ENCODE measurements around the gene TMEM179. TPM values are rescaled to one million over a fixed set of nuclear protein-coding genes. Genes with fewer than 3 reads are reported as not detected.

The TMEM179 gene
- total RNA-seq, 2 donors from 2014 or later, result 1.4 to 6.0 TPM

- intact Hi-C loops (cut with DNase I), result no loop called here
- 93% methylated on average over 5 of the region's 5 CpGs for WGBS
- no peak overlapping the region for H3K27ac ChIP-seq
- DNase-seq (ENCODE audit: low spot score), result no peak
- H3K27me3 ChIP-seq (replicated peaks; ENCODE audit: insufficient read depth), result peaks cover 3% of the 10 kb centered on the region
- H3K36me3 ChIP-seq, result no peaks in the 10 kb centered on the region
- no peaks in the 10 kb centered on the region for H3K9me3 ChIP-seq
- no peak for TF ChIP-seq CTCF (IDR thresholded peaks at IDR 0.05)
- TF ChIP-seq POLR2AphosphoS5 (IDR thresholded peaks at IDR 0.05), result no peak
- no peak for TF ChIP-seq POLR2A (IDR thresholded peaks at IDR 0.05)
- no peaks in the 10 kb centered on the region for H3K4me1 ChIP-seq (replicated peaks)
- H3K4me3 ChIP-seq, result no peak overlapping the region
Observed at GRCh38 chr14:104557086-104557485, 47.5 kb downstream of the TMEM179 start.

- no peak overlapping the region for H3K4me3 ChIP-seq
- no peaks in the 10 kb centered on the region for H3K36me3 ChIP-seq
- H3K4me1 ChIP-seq (replicated peaks), result no peaks in the 10 kb centered on the region
- intact Hi-C loops (cut with DNase I), result no loop called here
- DNase-seq (ENCODE audit: low spot score), result no peak
- H3K9me3 ChIP-seq, result no peaks in the 10 kb centered on the region
- H3K27me3 ChIP-seq (replicated peaks; ENCODE audit: insufficient read depth), result peaks cover 3% of the 10 kb centered on the region
- WGBS, result 79% methylated on average over 13 of the region's 13 CpGs
- no peak overlapping the region for H3K27ac ChIP-seq
- no peak for TF ChIP-seq POLR2AphosphoS5 (IDR thresholded peaks at IDR 0.05)
- TF ChIP-seq POLR2A (IDR thresholded peaks at IDR 0.05), result no peak
- TF ChIP-seq CTCF (IDR thresholded peaks at IDR 0.05), result no peak
Observed at GRCh38 chr14:104556256-104557021, 48.1 kb downstream of the TMEM179 start.

- intact Hi-C loops (cut with DNase I), result no loop called here
- no peak for DNase-seq (ENCODE audit: low spot score)
- TF ChIP-seq POLR2A (IDR thresholded peaks at IDR 0.05) (no peak), POLR2AphosphoS5 (IDR thresholded peaks at IDR 0.05) (no peak), CTCF (IDR thresholded peaks at IDR 0.05) (no peak)
- H3K9me3 ChIP-seq, result no peaks in the 10 kb centered on the region
- no peaks in the 10 kb centered on the region for H3K36me3 ChIP-seq
- no peak overlapping the region for H3K4me3 ChIP-seq
- WGBS, result 66% methylated on average over 11 of the region's 11 CpGs
- peaks cover 3% of the 10 kb centered on the region for H3K27me3 ChIP-seq (replicated peaks; ENCODE audit: insufficient read depth)
- H3K27ac ChIP-seq, result no peak overlapping the region
- no peaks in the 10 kb centered on the region for H3K4me1 ChIP-seq (replicated peaks)
Observed at GRCh38 chr14:104555430-104556255, 48.9 kb downstream of the TMEM179 start.

GRCh38 chr14:104554608-104555429 is 49.8 kb downstream of the TMEM179 start:
- TF ChIP-seq POLR2A (IDR thresholded peaks at IDR 0.05), result no peak
- TF ChIP-seq CTCF (IDR thresholded peaks at IDR 0.05), result no peak
- DNase-seq (ENCODE audit: low spot score), result no peak
- intact Hi-C loops (cut with DNase I), result no loop called here
- H3K9me3 ChIP-seq, result no peaks in the 10 kb centered on the region
- peaks cover 3% of the 10 kb centered on the region for H3K27me3 ChIP-seq (replicated peaks; ENCODE audit: insufficient read depth)
- WGBS, result 32% methylated on average over 20 of the region's 26 CpGs
- no peak overlapping the region for H3K4me3 ChIP-seq
- no peaks in the 10 kb centered on the region for H3K4me1 ChIP-seq (replicated peaks)
- no peaks in the 10 kb centered on the region for H3K36me3 ChIP-seq
- H3K27ac ChIP-seq, result no peak overlapping the region
